Measurements from ENCODE around the gene ALX3.

The ALX3 gene

GRCh38 chr1:110063781-110064180 lies 6.7 kb downstream of the ALX3 start:
- DNase-seq = no peak

GRCh38 chr1:110062612-110063011 lies 7.9 kb downstream of the ALX3 start:
- DNase-seq = no peak

- no peak for DNase-seq
These were observed 9.1 kb downstream of the ALX3 start for GRCh38 chr1:110061341-110061740.

GRCh38 chr1:110060662-110061060 lies 9.8 kb downstream of the ALX3 start:
- DNase-seq = no peak

DNA sequence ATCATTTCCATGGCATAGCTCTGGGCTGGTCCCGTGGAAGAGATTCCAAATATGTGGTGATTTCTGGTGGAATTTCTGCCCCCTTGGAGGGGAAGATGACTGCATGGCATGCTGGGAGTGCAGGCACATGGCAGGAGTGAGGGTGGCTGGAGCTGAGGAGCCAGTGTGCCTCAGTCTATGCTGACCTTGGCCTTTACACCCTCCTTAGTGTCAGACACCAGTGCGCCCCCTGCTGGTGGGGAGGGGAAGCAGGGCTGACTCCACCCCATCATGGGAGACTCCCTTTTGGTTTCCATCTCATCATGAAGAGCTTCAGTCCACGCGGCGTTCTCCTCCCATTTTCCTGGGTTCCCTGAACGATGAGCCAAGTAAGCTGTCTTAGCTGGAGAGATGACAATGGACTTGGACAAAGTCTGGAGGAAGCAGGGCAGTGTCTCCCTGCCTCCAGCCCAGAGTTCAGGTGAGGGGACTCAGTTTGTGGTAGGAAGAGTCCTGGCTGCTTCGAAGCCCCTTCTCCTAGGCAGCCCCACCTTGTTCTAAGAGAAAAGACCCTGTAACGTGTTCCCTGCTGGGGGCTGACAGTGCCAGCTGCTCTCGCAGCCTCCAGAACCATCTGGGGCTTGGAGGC lies 10.3 kb downstream of the ALX3 start:
- DNase-seq = peak; percentile 59

- DNase-seq = no peak
These were observed 11.2 kb downstream of the ALX3 start for GRCh38 chr1:110059133-110059863.

DNA sequence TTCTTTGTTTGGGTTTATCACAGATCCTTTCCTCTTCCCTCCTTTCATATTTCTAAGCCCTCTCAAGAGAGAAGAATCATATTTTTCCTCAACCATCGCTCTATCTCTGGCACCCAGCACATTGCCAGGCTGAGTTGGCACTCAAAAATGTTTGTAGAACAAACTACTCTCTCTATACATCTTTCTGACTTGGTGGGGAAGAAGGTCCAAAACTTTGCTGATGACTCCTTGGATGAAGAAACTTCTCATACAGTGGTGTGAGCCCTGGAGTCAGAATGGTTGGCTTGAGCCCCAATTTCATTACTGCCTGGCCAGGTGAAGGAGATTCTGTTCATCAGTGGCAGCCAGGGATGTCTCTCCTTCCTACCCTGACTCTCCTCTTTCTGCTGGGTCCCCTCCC lies 11.9 kb downstream of the ALX3 start:
- no peak for DNase-seq

- DNase-seq = no peak
These were observed 12.4 kb downstream of the ALX3 start for GRCh38 chr1:110057963-110058518.

DNA sequence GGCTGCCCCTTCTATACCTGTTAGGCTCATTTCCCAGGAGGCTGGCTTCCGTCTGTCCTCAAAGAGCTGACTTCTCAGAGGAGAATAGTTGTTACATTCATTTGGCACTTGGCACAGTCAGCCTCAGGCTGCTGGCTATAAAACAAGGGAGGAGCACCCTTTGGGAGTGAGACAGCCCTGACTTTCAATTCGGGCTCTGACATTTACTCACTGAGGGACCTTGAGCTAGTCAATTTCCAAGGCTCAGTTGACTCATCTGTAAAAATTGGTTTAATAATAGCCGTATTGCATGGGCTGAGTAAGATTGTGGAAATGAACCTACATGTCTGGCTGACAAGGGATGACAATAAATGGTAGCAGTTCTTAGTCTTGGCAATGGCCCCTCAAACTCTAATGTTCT lies 13.7 kb downstream of the ALX3 start:
- DNase-seq = no peak

DNA sequence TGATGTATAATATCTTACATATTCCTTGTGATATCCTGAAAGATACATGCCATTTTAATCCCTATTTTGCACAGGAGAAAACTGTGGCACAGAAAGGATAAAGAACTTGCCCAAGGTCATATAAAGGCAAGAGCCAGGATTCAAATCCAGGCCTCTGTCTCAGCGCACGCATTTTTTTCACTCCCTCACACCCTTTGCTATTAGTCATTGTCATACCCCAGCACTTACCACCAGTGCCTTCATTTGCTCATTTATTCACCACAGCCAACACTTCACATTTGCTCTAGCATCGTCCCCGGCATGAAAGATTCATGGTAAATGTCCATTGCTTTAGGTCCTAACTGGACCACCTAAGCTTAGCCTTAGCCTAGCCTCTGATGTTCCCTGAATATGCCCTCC lies 14.2 kb downstream of the ALX3 start:
- DNase-seq = no peak

GRCh38 chr1:110055493-110056284 lies 14.8 kb downstream of the ALX3 start:
- DNase-seq = no peak

DNA sequence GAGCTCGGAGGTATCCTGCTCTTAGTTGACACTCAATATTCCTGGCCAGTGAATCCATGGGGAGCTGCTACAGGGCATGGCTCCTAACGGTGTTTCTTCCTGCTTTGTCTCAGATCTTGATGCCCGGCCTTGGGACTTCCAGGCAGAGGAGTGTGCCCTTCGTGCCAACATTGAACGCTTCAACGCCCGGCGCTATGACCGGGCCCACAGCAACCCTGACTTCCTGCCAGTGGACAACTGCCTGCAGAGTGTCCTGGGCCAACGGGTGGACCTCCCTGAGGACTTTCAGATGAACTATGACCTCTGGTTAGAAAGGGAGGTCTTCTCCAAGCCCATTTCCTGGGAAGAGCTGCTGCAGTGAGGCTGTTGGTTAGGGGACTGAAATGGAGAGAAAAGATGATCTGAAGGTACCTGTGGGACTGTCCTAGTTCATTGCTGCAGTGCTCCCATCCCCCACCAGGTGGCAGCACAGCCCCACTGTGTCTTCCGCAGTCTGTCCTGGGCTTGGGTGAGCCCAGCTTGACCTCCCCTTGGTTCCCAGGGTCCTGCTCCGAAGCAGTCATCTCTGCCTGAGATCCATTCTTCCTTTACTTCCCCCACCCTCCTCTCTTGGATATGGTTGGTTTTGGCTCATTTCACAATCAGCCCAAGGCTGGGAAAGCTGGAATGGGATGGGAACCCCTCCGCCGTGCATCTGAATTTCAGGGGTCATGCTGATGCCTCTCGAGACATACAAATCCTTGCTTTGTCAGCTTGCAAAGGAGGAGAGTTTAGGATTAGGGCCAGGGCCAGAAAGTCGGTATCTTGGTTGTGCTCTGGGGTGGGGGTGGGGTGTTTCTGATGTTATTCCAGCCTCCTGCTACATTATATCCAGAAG lies 16.7 kb downstream of the ALX3 start:
- DNase-seq = peak; percentile 63

DNA sequence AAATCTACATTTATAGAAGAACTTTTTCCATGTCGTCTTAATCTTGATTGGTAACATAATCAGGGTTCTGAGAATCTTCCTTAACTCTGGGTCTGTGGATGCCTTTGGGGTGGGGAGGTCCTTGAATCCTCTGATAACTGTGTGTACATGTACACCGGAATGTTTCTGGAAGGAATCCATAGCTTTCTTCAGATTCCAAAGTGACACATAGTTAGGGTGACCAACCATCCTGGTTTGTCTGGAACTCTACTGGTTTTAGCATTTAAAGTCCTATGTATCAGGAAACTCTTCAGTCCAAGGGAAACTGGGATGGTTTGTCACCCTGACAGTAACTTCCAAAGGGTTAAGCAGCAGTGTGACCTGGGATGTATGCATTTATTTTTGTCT lies 19.2 kb downstream of the ALX3 start:
- no peak for DNase-seq

- no peak for DNase-seq
These were observed 19.7 kb downstream of the ALX3 start for GRCh38 chr1:110050602-110051261.

- DNase-seq = no peak
These were observed 20.5 kb downstream of the ALX3 start for GRCh38 chr1:110049801-110050601.

DNA sequence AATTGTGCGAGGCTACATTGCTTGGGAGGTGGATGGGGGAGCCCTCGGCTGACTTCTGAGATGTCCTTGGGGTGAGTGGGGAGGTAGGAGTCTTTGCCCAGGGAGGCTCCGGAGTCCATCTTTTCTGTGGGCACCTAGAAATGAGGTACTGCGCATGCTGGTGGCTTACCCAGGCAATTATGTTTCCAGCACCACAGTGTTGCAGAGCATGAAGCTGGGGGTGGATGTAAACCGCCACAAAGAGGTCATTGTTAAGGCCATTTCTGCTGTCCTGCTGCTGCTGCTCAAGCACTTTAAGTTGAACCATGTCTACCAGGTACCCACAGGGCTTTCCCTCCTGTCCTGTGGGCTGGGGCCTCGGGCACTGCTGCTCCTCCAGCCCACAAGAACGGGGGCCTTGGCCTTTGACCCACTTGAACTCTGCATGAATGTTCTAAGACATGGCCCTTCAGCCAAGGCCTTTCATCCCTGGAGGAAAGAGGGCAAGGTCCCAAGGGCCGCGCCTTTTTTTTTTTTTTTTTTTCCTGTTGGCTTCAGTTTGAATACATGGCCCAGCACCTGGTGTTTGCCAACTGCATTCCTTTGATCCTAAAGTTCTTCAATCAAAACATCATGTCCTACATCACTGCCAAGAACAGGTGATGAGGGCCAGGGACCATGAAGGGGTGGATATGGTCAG lies 21.4 kb downstream of the ALX3 start:
- no peak for DNase-seq

GRCh38 chr1:110048240-110048639 lies 22.2 kb downstream of the ALX3 start:
- DNase-seq = no peak

DNA sequence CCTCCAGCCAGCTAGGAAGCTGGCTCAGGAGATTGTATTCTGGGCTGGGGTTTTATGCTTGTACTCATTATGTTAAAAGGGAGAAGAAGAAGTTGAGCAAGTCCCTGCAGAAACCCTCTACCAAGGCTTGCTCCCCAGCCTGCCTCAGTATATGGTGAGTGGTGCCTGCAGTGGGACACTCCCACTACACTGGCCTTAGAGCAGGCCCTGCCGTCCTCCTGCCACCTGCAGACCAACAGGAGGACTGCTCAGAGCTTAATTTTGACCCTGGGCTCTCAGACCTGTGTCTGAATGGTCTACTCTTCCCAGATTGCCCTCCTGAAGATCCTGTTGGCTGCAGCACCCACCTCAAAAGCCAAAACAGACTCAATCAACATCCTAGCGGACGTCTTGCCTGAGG lies 23.0 kb downstream of the ALX3 start:
- no peak for DNase-seq

DNA sequence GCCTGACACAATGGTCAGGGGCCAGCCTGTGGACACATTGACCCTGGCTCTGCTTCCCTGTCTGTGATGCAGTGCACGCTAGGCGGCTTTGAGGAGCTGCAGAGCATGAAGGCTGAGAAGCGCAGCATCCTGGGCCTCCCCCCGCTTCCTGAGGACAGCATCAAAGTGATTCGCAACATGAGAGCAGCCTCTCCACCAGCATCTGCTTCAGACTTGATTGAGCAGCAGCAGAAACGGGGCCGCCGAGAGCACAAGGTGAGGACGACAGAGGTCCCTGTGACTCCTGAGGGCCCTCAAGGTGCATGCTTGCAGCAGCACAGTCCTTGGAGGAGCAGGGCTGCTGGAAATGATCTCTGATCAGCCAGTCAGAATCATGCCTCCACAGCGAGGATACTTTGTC lies 27.5 kb downstream of the ALX3 start:
- no peak for DNase-seq

DNA sequence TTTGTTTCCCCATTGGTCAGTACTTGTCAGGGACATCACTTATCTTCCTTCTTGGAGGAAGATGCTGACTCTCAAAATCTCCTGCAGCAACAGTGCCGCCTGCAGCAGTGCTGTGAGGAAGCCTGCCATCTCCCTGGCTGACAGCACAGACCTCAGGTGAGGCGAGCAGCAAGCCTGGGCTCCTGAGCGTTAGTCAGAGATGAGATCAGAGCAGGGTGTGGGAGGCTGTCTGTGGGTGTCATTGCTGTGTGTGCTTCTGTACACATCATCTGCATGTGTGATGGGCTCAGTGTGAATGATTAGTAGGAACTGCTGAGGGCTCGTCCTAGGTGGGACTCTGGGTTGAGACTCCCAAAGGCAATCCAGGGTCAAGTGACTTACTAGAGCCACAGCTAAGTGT lies 29.9 kb downstream of the ALX3 start:
- no peak for DNase-seq

- no peak for DNase-seq
These were observed 30.8 kb downstream of the ALX3 start for GRCh38 chr1:110039641-110040040.

Measured in effector CD8-positive, alpha-beta T cell (primary cell).